Astrocyte (in vitro differentiated cells and primary cell): ENCODE results near the gene ADCY5. TPM values are rescaled to one million over a fixed set of nuclear protein-coding genes. Genes with fewer than 3 reads are reported as not detected.

Source experiments
- DNase-seq: peaks from one replicate; pipeline ENCODE4 v3.0.0-alpha.2; 2010; ENCODE audit warnings: low read depth
- FAIRE-seq: peaks from 2 replicates; lab custom pipeline; 2011; peaks lifted over from hg19 to GRCh38; lab: Jason Lieb, UNC
- H2AFZ ChIP-seq: 2 replicates; pipeline ENCODE4 v1.6.0; 2012; ENCODE audit warnings: low read depth, low read length, inconsistent platforms
- H3K27ac ChIP-seq: 2 replicates; pipeline ENCODE4 v1.5.1; 2011; ENCODE audit warnings: low read depth, low read length, inconsistent platforms
- H3K27me3 ChIP-seq: 2 replicates; pipeline ENCODE4 v1.6.0; 2011; ENCODE audit warnings: low read length, inconsistent platforms; ENCODE audit not compliant: insufficient read depth
- H3K36me3 ChIP-seq: 2 replicates; pipeline ENCODE4 v1.5.1; 2011; ENCODE audit warnings: low read length, inconsistent platforms; ENCODE audit not compliant: insufficient read depth
- H3K4me1 ChIP-seq: 2 replicates; pipeline ENCODE4 v1.5.1; 2011; ENCODE audit warnings: low read length, inconsistent platforms; ENCODE audit not compliant: insufficient read depth
- H3K4me2 ChIP-seq: 2 replicates; pipeline ENCODE4 v1.6.0; 2012; ENCODE audit warnings: low read length, inconsistent platforms
- H3K4me3 ChIP-seq: 2 replicates; pipeline ENCODE4 v1.5.1; 2011; ENCODE audit warnings: low read depth, mild to moderate bottlenecking, low read length, inconsistent platforms; ENCODE audit not compliant: insufficient read depth
- H3K79me2 ChIP-seq: 2 replicates; pipeline ENCODE4 v1.6.0; 2012; ENCODE audit warnings: mild to moderate bottlenecking, low read length, inconsistent platforms; ENCODE audit not compliant: insufficient read depth
- H3K9ac ChIP-seq: 2 replicates; pipeline ENCODE4 v1.6.0; 2012; ENCODE audit warnings: mild to moderate bottlenecking, low read length, inconsistent platforms
- H3K9me3 ChIP-seq: 2 replicates; pipeline ENCODE4 v1.5.1; 2012; ENCODE audit warnings: low read depth, mild to moderate bottlenecking, low read length, inconsistent platforms; ENCODE audit not compliant: insufficient read depth
- H4K20me1 ChIP-seq: 2 replicates; pipeline ENCODE4 v1.6.0; 2012; ENCODE audit warnings: low read length, inconsistent platforms; ENCODE audit not compliant: insufficient read depth
- H3K27ac Mint-ChIP-seq: one replicate; pipeline ENCODE4 v1.8.0; 2021; ENCODE audit warnings: mild to moderate bottlenecking, mixed read lengths; ENCODE audit not compliant: unreplicated experiment
- H3K27me3 Mint-ChIP-seq: one replicate; pipeline ENCODE4 v1.8.0; 2021; ENCODE audit warnings: low read depth, mixed read lengths; ENCODE audit not compliant: unreplicated experiment
- H3K36me3 Mint-ChIP-seq: one replicate; pipeline ENCODE4 v1.8.0; 2021; ENCODE audit warnings: low read depth, mixed read lengths; ENCODE audit not compliant: unreplicated experiment
- H3K4me1 Mint-ChIP-seq: one replicate; pipeline ENCODE4 v1.8.0; 2021; ENCODE audit warnings: low read depth, mixed read lengths; ENCODE audit not compliant: unreplicated experiment
- H3K4me3 Mint-ChIP-seq: one replicate; pipeline ENCODE4 v1.8.0; 2021; ENCODE audit warnings: mild to moderate bottlenecking, moderate library complexity, mixed read lengths; ENCODE audit not compliant: unreplicated experiment
- H3K9me3 Mint-ChIP-seq: one replicate; pipeline ENCODE4 v1.8.0; 2021; ENCODE audit warnings: mild to moderate bottlenecking, mixed read lengths; ENCODE audit not compliant: unreplicated experiment
- EZH2 ChIP-seq: IDR thresholded peaks from 2 replicates; pipeline ENCODE4 v1.6.1; 2012; ENCODE audit warnings: mild to moderate bottlenecking, low read length, inconsistent platforms; ENCODE audit not compliant: insufficient read depth
- total RNA-seq: library from RNA; stranded (reverse); gene quantifications from 2 replicates; pipeline ENCODE4 v1.2.1, GENCODE V29; 2021
- TF ChIP-seq, protein P1 (sequence below): IDR thresholded peaks from 2 replicates; pipeline ENCODE4 v1.5.1; 2011; ENCODE audit warnings: low read depth, mild to moderate bottlenecking, inconsistent platforms, low read length, moderate library complexity; ENCODE audit not compliant: insufficient read depth

Gene ADCY5
- total RNA-seq, 1 donor from 2014 or later, result 1.2 TPM

- no peak overlapping the region for H3K4me3 Mint-ChIP-seq
- H3K4me1 Mint-ChIP-seq, result no peaks in the 10 kb centered on the region
- no peaks in the 10 kb centered on the region for H3K36me3 Mint-ChIP-seq
- no peak for DNase-seq
- Histone ChIP-seq H3K79me2 (no peaks in the 10 kb centered on the region), H2AFZ (no peak overlapping the region), H3K36me3 (no peaks in the 10 kb centered on the region), H4K20me1 (peaks cover 5% of the 10 kb centered on the region), H3K27ac (no peak overlapping the region), H3K4me1 (no peaks in the 10 kb centered on the region), H3K4me3 (no peak overlapping the region), H3K27me3 (peaks cover 49% of the 10 kb centered on the region), H3K9me3 (no peaks in the 10 kb centered on the region), H3K4me2 (no peak overlapping the region), H3K9ac (no peak overlapping the region)
- TF ChIP-seq, protein P1, sequence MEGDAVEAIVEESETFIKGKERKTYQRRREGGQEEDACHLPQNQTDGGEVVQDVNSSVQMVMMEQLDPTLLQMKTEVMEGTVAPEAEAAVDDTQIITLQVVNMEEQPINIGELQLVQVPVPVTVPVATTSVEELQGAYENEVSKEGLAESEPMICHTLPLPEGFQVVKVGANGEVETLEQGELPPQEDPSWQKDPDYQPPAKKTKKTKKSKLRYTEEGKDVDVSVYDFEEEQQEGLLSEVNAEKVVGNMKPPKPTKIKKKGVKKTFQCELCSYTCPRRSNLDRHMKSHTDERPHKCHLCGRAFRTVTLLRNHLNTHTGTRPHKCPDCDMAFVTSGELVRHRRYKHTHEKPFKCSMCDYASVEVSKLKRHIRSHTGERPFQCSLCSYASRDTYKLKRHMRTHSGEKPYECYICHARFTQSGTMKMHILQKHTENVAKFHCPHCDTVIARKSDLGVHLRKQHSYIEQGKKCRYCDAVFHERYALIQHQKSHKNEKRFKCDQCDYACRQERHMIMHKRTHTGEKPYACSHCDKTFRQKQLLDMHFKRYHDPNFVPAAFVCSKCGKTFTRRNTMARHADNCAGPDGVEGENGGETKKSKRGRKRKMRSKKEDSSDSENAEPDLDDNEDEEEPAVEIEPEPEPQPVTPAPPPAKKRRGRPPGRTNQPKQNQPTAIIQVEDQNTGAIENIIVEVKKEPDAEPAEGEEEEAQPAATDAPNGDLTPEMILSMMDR, result no peak
- no peak for TF ChIP-seq EZH2
- H3K27ac Mint-ChIP-seq, result no peak overlapping the region
- FAIRE-seq, result no peak
- peaks cover 68% of the 10 kb centered on the region for H3K27me3 Mint-ChIP-seq
- H3K9me3 Mint-ChIP-seq, result peaks cover 3% of the 10 kb centered on the region
These were observed 3.2 kb downstream of the ADCY5 start for GRCh38 chr3:123445702-123446101.

GRCh38 chr3:123444744-123445143 is 4.1 kb downstream of the ADCY5 start:
- no peak overlapping the region for H3K4me3 Mint-ChIP-seq
- no peaks in the 10 kb centered on the region for H3K36me3 ChIP-seq

DNA sequence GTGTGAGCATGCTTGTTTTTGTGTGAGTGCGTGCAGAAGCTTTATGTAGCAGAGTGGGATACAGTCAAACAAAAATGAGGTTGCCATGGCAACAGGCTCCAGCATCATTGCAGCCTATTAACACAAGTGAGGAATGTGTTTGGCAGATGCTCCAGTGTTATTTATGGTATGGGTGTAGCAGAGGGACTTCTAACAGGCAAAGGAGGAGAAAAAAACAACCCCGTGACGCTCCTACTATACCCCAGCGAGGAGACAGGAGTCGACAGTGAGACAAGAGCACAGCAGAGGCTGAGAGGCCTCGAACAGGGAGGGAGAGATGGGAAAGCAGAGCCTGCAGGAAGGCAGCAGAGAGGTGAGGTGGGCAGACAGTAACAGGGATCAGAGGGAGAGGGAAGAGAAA is 4.9 kb downstream of the ADCY5 start:
- peaks cover 48% of the 10 kb centered on the region for H3K27me3 ChIP-seq
- no peak overlapping the region for H3K9ac ChIP-seq
- no peaks in the 10 kb centered on the region for H3K79me2 ChIP-seq
- FAIRE-seq (no peak), DNase-seq (no peak)
- Mint-ChIP-seq H3K4me1 (no peaks in the 10 kb centered on the region), H3K36me3 (no peaks in the 10 kb centered on the region), H3K4me3 (no peak overlapping the region), H3K27ac (no peak overlapping the region), H3K9me3 (peaks cover 4% of the 10 kb centered on the region), H3K27me3 (peaks cover 63% of the 10 kb centered on the region)
- H3K36me3 ChIP-seq, result no peaks in the 10 kb centered on the region
- no peaks in the 10 kb centered on the region for H3K9me3 ChIP-seq
- H2AFZ ChIP-seq, result no peak overlapping the region
- H4K20me1 ChIP-seq, result peaks cover 5% of the 10 kb centered on the region
- H3K4me3 ChIP-seq, result no peak overlapping the region
- no peaks in the 10 kb centered on the region for H3K4me1 ChIP-seq
- H3K27ac ChIP-seq, result no peak overlapping the region
- no peak for TF ChIP-seq EZH2
- TF ChIP-seq, protein P1, result no peak
- no peak overlapping the region for H3K4me2 ChIP-seq

More at GRCh38 chr3:123444744-123445143, 4.1 kb downstream of the ADCY5 start:
- Histone ChIP-seq H3K4me2 (no peak overlapping the region), H3K9me3 (no peaks in the 10 kb centered on the region), H3K9ac (no peak overlapping the region), H2AFZ (no peak overlapping the region), H3K4me1 (no peaks in the 10 kb centered on the region), H3K27ac (no peak overlapping the region), H4K20me1 (peaks cover 5% of the 10 kb centered on the region), H3K79me2 (no peaks in the 10 kb centered on the region), H3K4me3 (no peak overlapping the region), H3K27me3 (peaks cover 48% of the 10 kb centered on the region)
- TF ChIP-seq, protein P1, result no peak
- no peak for TF ChIP-seq EZH2
- DNase-seq (no peak), FAIRE-seq (no peak)
- Mint-ChIP-seq H3K4me1 (no peaks in the 10 kb centered on the region), H3K27me3 (peaks cover 63% of the 10 kb centered on the region), H3K9me3 (peaks cover 4% of the 10 kb centered on the region), H3K36me3 (no peaks in the 10 kb centered on the region), H3K27ac (no peak overlapping the region)
